ENCODE data around the gene EFNA3. TPM values are rescaled to one million over a fixed set of nuclear protein-coding genes. Genes with fewer than 3 reads are reported as not detected.

EFNA3 gene
- total and polyA plus RNA-seq, 2 of the 4 experiments (the other 2 are of a cell fraction): 0.72 to 1.6 TPM

- peaks cover 21% of the 10 kb centered on the region; the same call in 1 of the 2 replicates for H3K36me3 ChIP-seq (ENCODE audit: control insufficient read depth, insufficient read depth, low read length)
- TF ChIP-seq MAZ (IDR thresholded peaks at IDR 0.05; ENCODE audit: borderline replicate concordance, low read depth, low read length) (no peak), CEBPB (IDR thresholded peaks at IDR 0.05; ENCODE audit: low read depth, low read length) (no peak), SMC3 (IDR thresholded peaks at IDR 0.05; ENCODE audit: low read depth, low read length) (no peak), MXI1 (IDR thresholded peaks at IDR 0.05; ENCODE audit: borderline replicate concordance, low read depth, low read length) (no peak), CHD1 (IDR thresholded peaks at IDR 0.05; ENCODE audit: low read depth, low read length) (no peak), RAD21 (IDR thresholded peaks at IDR 0.05; ENCODE audit: low read length) (no peak), POLR2A (IDR thresholded peaks at IDR 0.05; ENCODE audit: low read depth, low read length) (no peak), BHLHE40 (IDR thresholded peaks at IDR 0.05; ENCODE audit: low read depth, low read length) (no peak), CTCF (conservative IDR thresholded peaks at IDR 0.05; ENCODE audit: low read depth, low read length) (no peak), RCOR1 (IDR thresholded peaks at IDR 0.05; ENCODE audit: insufficient replicate concordance, low read length) (no peak), RFX5 (IDR thresholded peaks at IDR 0.05; ENCODE audit: low read depth, low read length) (no peak), USF2 (IDR thresholded peaks at IDR 0.05; ENCODE audit: low read depth, low read length) (no peak), NFE2L2 (IDR thresholded peaks at IDR 0.05; ENCODE audit: low read depth, low read length) (no peak), FOS (IDR thresholded peaks at IDR 0.05; ENCODE audit: low read depth, low read length) (no peak)
- no peak overlapping the region for H4K91ac ChIP-seq (ENCODE audit: insufficient read depth, low read depth, low read length)
- dilution Hi-C loops (cut with HindIII; ENCODE audit: low sequenced_read_pairs, unreplicated experiment): no loop called here
- H2BK120ac ChIP-seq (ENCODE audit: low read depth, low read length): no peak overlapping the region
- in situ Hi-C loops (cut with MboI; ENCODE audit: low sequenced_read_pairs): no loop called here
- H2BK15ac ChIP-seq (ENCODE audit: low read depth, low read length): no peak overlapping the region
- H4K20me1 ChIP-seq (ENCODE audit: insufficient read depth, low read length): peaks cover 4% of the 10 kb centered on the region; the same call in 1 of the 2 replicates
- no peak overlapping the region for H3K27ac ChIP-seq (ENCODE audit: insufficient read depth, low read length)
- no peak overlapping the region for H2AK9ac ChIP-seq (replicated peaks; ENCODE audit: low read depth, low read length, poor library complexity)
- H3K4me2 ChIP-seq (ENCODE audit: low read depth, low read length): no peak overlapping the region
- BruUV-seq (replicated peaks): no TSS peak
- H3K9me3 ChIP-seq (ENCODE audit: control insufficient read depth, insufficient read depth, low read length): no peaks in the 10 kb centered on the region
- peaks cover 7% of the 10 kb centered on the region; the same call in 1 of the 2 replicates for H3K27me3 ChIP-seq (ENCODE audit: control insufficient read depth, insufficient read depth, low read length)
- no peak overlapping the region for H3K14ac ChIP-seq (replicated peaks; ENCODE audit: low read depth, low read length)
- no peak overlapping the region for H3K4ac ChIP-seq (ENCODE audit: low read depth, low read length)
- H4K8ac ChIP-seq (ENCODE audit: low read depth in 2 of 2, low read length in 2 of 2): no peak overlapping the region
- H3K9me1 ChIP-seq (ENCODE audit: insufficient read depth, low read length): peaks cover 8% of the 10 kb centered on the region; the same call in 1 of the 2 replicates
- ChIA-PET CTCF (no interaction called here), POLR2A (ENCODE audit: unreplicated experiment) (no interaction called here)
- H2BK5ac ChIP-seq (ENCODE audit: low read depth, low read length, poor library complexity, severe bottlenecking): no peak overlapping the region
- no peak overlapping the region for H3K23ac ChIP-seq (ENCODE audit: low read depth, low read length)
- H3K56ac ChIP-seq (ENCODE audit: extremely low read depth, insufficient read depth, low read length): no peak overlapping the region
- H4K5ac ChIP-seq (ENCODE audit: low read depth, low read length): no peak overlapping the region
- H3K9ac ChIP-seq (ENCODE audit: low read depth, low read length): no peak overlapping the region
- H3K79me1 ChIP-seq (ENCODE audit: low read depth in 1 of 2, low read length in 2 of 2): peaks cover 10 to 17% of the 10 kb centered on the region in 2 experiments
- peaks cover 5% of the 10 kb centered on the region; the same call in 1 of the 2 replicates for H3K4me1 ChIP-seq (ENCODE audit: control insufficient read depth, insufficient read depth, low read length)
- intact Hi-C loops (cut with micrococcal nuclease): no loop called here
- H2AFZ ChIP-seq (replicated peaks; ENCODE audit: low read length, poor library complexity): no peak overlapping the region
- DNase-seq (no peak), ATAC-seq (ENCODE audit: low read depth) (no peak)
- no peak overlapping the region for H3K4me3 ChIP-seq (ENCODE audit: insufficient read depth, low read depth, low read length)
- H3K18ac ChIP-seq (ENCODE audit: low read depth, low read length): no peak overlapping the region
- no peak overlapping the region for H2AK5ac ChIP-seq (ENCODE audit: low read depth, low read length)
- no CpG with 5 or more reads among the region's 3 CpGs for WGBS, 2 experiments (ENCODE audit: extremely low coverage in 2 of 2, insufficient read length in 1 of 2)
- no peak overlapping the region for H2BK20ac ChIP-seq (ENCODE audit: low read depth, low read length)
Measured at GRCh38 chr1:155068599-155068998, 10.0 kb upstream of the EFNA3 start.
